B cell (primary cell): ENCODE data around the gene IARS1.

ENCODE experiments used
- CTCF ChIP-seq: fragments of 200-600 bp; IDR thresholded peaks from one replicate; pipeline ENCODE4 v1.8.0; 2022; ENCODE audit warnings: antibody characterized with exemption, mild to moderate bottlenecking
- EZH2 ChIP-seq: IDR thresholded peaks from 2 replicates; pipeline ENCODE4 v1.6.1; 2012; ENCODE audit warnings: borderline replicate concordance, low read depth, mild to moderate bottlenecking, moderate library complexity, low read length; ENCODE audit not compliant: insufficient read depth, poor library complexity, severe bottlenecking

- no peak for TF ChIP-seq CTCF
- TF ChIP-seq EZH2: no peak
These were observed 39.8 kb upstream of the IARS1 start for GRCh38 chr9:92333282-92333634.
